Measurements from ENCODE around the gene GTPBP8. TPM values are rescaled to one million over a fixed set of nuclear protein-coding genes. Genes with fewer than 3 reads are reported as not detected.

GTPBP8 gene
- total and polyA plus RNA-seq, 2 experiments from 2014 or later, result 20.3 to 34.3 TPM

DNA sequence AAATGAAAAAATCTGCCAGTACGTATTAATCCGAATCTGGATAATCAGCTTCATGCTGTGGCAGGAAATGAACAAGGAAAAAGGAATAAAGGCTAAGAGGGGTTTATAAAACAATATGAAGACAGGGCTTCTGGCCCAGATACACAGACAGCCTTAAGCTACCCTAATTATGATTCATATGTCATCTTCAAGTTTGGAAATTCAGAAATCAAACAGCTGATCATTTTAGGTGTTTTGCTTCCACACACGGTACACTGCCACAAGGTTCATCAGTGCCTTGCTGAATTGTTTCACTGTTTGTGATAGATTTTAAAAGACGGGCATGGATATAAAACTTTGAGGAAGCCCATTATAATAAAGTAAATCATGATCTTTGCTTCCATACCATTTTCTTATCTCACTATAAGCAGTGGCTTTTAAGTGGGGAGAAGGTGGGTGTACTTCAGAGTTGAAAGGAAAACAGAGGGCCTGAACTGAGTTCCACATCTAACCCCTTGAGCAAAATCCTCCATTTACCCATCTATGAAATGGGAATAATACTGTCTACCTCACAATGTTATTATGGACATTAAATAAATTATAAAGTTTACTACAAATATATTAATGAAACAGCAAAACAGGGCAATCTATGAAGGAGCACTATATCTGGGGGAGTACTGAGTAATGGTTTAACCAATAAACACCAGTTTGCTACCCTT lies 15.7 kb downstream of the GTPBP8 start:
- H2AFZ ChIP-seq, result no peak overlapping the region
- peaks cover 61% of the 10 kb centered on the region for H3K36me3 ChIP-seq (ENCODE audit: low read depth)
- H3K9me2 ChIP-seq (ENCODE audit: insufficient read depth), result no peaks in the 10 kb centered on the region
- H4K20me1 ChIP-seq (ENCODE audit: insufficient read depth), result no peaks in the 10 kb centered on the region
- H3K27me3 ChIP-seq (replicated peaks; ENCODE audit: insufficient read depth), result no peaks in the 10 kb centered on the region
- in situ Hi-C loops (cut with MboI), result no loop called here
- H3K27ac ChIP-seq, result no peak overlapping the region
- no peak overlapping the region for H3K4me3 ChIP-seq
- 84 to 85% methylated on average over 4 of the region's 4 CpGs for WGBS, 2 experiments (ENCODE audit: low coverage in 1 of 2, low lambda C conversion rate in 2 of 2, missing lambda C conversion rate in 2 of 2)
- no peak for DNase-seq
- no peak overlapping the region for H3K9ac ChIP-seq
- H3F3A ChIP-seq (ENCODE audit: insufficient read depth), result peaks cover 16% of the 10 kb centered on the region
- H3K9me3 ChIP-seq (ENCODE audit: low read depth), result no peaks in the 10 kb centered on the region
- H3K4me1 ChIP-seq (ENCODE audit: insufficient read depth), result peaks cover 17% of the 10 kb centered on the region
- TF ChIP-seq EZH2phosphoT487 (IDR thresholded peaks at IDR 0.05; ENCODE audit: insufficient read depth, low read depth) (no peak), EZH2 (IDR thresholded peaks at IDR 0.05; ENCODE audit: insufficient read depth, poor library complexity, severe bottlenecking) (no peak)
- H3K4me2 ChIP-seq (ENCODE audit: unreplicated experiment), result no peak overlapping the region
- peaks cover 67% of the 10 kb centered on the region for H3K79me2 ChIP-seq (ENCODE audit: insufficient read depth)

GRCh38 chr3:113008117-113008516 lies 17.3 kb downstream of the GTPBP8 start:
- Histone ChIP-seq H3K4me3 (no peak overlapping the region), H3K9me2 (ENCODE audit: insufficient read depth) (no peaks in the 10 kb centered on the region), H3K9me3 (ENCODE audit: low read depth) (no peaks in the 10 kb centered on the region), H3K4me2 (ENCODE audit: unreplicated experiment) (no peak overlapping the region), H3K27me3 (replicated peaks; ENCODE audit: insufficient read depth) (no peaks in the 10 kb centered on the region), H3K4me1 (ENCODE audit: insufficient read depth) (peaks cover 17% of the 10 kb centered on the region), H4K20me1 (ENCODE audit: insufficient read depth) (no peaks in the 10 kb centered on the region), H2AFZ (no peak overlapping the region), H3F3A (ENCODE audit: insufficient read depth) (peaks cover 19% of the 10 kb centered on the region), H3K79me2 (ENCODE audit: insufficient read depth) (peaks cover 83% of the 10 kb centered on the region), H3K27ac (peak overlapping the region; percentile 29; the same call in 1 of the 2 replicates), H3K9ac (peak overlapping the region; percentile 12; the same call in 1 of the 2 replicates), H3K36me3 (ENCODE audit: low read depth) (peaks cover 62% of the 10 kb centered on the region)
- DNase-seq, result peak; percentile 80
- in situ Hi-C loops (cut with MboI), result no loop called here
- 45% methylated on average over 3 of the region's 3 CpGs for WGBS, 2 experiments (ENCODE audit: low coverage in 1 of 2, low lambda C conversion rate in 2 of 2, missing lambda C conversion rate in 2 of 2)
- TF ChIP-seq EZH2 (IDR thresholded peaks at IDR 0.05; ENCODE audit: insufficient read depth, poor library complexity, severe bottlenecking), result no peak
- TF ChIP-seq EZH2phosphoT487 (IDR thresholded peaks at IDR 0.05; ENCODE audit: insufficient read depth, low read depth), result no peak

DNA sequence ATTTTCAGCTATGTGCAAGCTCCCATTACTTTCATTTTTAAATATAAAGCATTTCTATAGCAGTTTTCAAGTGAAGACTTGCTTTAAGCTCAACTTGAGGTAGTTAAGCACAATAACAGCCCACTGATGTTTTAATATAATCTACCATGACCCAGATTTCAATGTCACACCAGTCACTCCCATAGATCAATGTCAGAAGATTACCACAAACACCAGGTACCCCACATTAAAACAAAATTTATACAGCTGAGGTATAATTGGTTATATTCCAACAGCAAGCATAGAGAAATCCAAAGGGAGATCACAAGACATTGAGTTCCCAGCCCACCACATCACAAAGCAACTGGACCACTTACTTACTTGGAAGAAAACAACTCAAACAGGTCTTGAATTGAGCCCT lies 22.8 kb downstream of the GTPBP8 start:
- H3K4me3 ChIP-seq, result no peak overlapping the region
- H3K27me3 ChIP-seq (replicated peaks; ENCODE audit: insufficient read depth), result no peaks in the 10 kb centered on the region
- TF ChIP-seq EZH2 (IDR thresholded peaks at IDR 0.05; ENCODE audit: insufficient read depth, poor library complexity, severe bottlenecking) (no peak), EZH2phosphoT487 (IDR thresholded peaks at IDR 0.05; ENCODE audit: insufficient read depth, low read depth) (no peak)
- peaks cover 12% of the 10 kb centered on the region for H3F3A ChIP-seq (ENCODE audit: insufficient read depth)
- H3K4me2 ChIP-seq (ENCODE audit: unreplicated experiment), result no peak overlapping the region
- H4K20me1 ChIP-seq (ENCODE audit: insufficient read depth), result no peaks in the 10 kb centered on the region
- H3K9ac ChIP-seq, result no peak overlapping the region
- in situ Hi-C loops (cut with MboI), result no loop called here
- H3K36me3 ChIP-seq (ENCODE audit: low read depth), result peaks cover 45% of the 10 kb centered on the region
- DNase-seq, result no peak
- peaks cover 100% of the 10 kb centered on the region for H3K79me2 ChIP-seq (ENCODE audit: insufficient read depth)
- H3K27ac ChIP-seq, result no peak overlapping the region
- no peaks in the 10 kb centered on the region for H3K9me2 ChIP-seq (ENCODE audit: insufficient read depth)
- H2AFZ ChIP-seq, result no peak overlapping the region
- peaks cover 21% of the 10 kb centered on the region for H3K4me1 ChIP-seq (ENCODE audit: insufficient read depth)
- no peaks in the 10 kb centered on the region for H3K9me3 ChIP-seq (ENCODE audit: low read depth)

DNA sequence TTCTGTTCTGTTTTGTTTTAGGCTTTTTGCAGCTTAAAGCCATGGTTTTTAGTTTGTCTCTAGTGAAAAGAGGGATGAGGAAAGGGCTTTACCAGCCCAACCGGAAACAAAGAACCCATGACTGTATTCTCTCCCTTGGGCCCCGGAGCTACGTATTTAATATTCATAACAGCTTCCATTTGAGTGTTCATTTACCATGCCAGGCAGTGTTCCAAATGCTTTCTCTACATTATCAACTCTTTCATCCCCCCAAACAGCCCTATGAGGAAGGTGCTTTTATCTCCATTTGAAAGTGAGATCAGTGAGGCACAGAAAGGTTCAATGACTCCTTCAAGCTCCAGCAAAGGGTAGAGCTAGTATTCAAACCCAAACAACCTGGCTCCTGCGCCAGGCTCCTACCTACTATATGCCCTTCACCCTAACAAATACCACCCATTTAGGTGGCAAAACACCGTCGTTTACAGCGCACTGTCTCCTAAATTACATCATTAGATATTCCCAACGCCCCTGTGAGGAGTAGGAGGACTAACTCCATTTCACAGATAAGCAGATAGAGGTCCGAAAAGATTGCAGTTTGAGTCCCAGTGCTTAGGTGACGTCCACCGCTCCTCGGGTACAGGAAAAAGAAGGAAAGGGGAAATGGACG lies 27.9 kb downstream of the GTPBP8 start:
- DNase-seq, result peak; percentile 72
- H3K4me2 ChIP-seq (ENCODE audit: unreplicated experiment), result peak overlapping the region; percentile 99
- 1% methylated on average over 12 to 13 of the region's 13 CpGs for WGBS, 2 experiments (ENCODE audit: low coverage in 1 of 2, low lambda C conversion rate in 2 of 2, missing lambda C conversion rate in 2 of 2)

More for the DNA sequence above, 27.9 kb downstream of the GTPBP8 start:
- TF ChIP-seq EZH2phosphoT487 (IDR thresholded peaks at IDR 0.05; ENCODE audit: insufficient read depth, low read depth) (no peak), EZH2 (IDR thresholded peaks at IDR 0.05; ENCODE audit: insufficient read depth, poor library complexity, severe bottlenecking) (no peak)
- no peaks in the 10 kb centered on the region for H4K20me1 ChIP-seq (ENCODE audit: insufficient read depth)
- peak overlapping the region; percentile 93 for H3K27ac ChIP-seq
- no peaks in the 10 kb centered on the region for H3K9me2 ChIP-seq (ENCODE audit: insufficient read depth)
- no peaks in the 10 kb centered on the region for H3K27me3 ChIP-seq (replicated peaks; ENCODE audit: insufficient read depth)
- H3K4me3 ChIP-seq, result peak overlapping the region; percentile 100
- H3F3A ChIP-seq (ENCODE audit: insufficient read depth), result peaks cover 10% of the 10 kb centered on the region; the same call in 1 of the 2 replicates
- H3K9me3 ChIP-seq (ENCODE audit: low read depth), result no peaks in the 10 kb centered on the region
- H3K9ac ChIP-seq, result peak overlapping the region; percentile 97
- peaks cover 66% of the 10 kb centered on the region for H3K79me2 ChIP-seq (ENCODE audit: insufficient read depth)
- peak overlapping the region; percentile 85 for H2AFZ ChIP-seq
- H3K4me1 ChIP-seq (ENCODE audit: insufficient read depth), result peaks cover 18% of the 10 kb centered on the region
- in situ Hi-C loops (cut with MboI), result no loop called here
- H3K36me3 ChIP-seq (ENCODE audit: low read depth), result peaks cover 18% of the 10 kb centered on the region
